IPS-15b (cell line): Measurements from ENCODE around the gene KATNBL1.

Source experiments
- H3K27me3 ChIP-seq: one replicate; pipeline ENCODE4 v1.6.1; 2013; ENCODE audit warnings: low read length; ENCODE audit not compliant: control insufficient read depth, insufficient read depth
- H3K36me3 ChIP-seq: one replicate; pipeline ENCODE4 v1.6.1; 2013; ENCODE audit warnings: low read length; ENCODE audit not compliant: control insufficient read depth, insufficient read depth
- H3K4me1 ChIP-seq: one replicate; pipeline ENCODE4 v1.6.1; 2013; ENCODE audit warnings: mild to moderate bottlenecking, low read length; ENCODE audit not compliant: control insufficient read depth, insufficient read depth
- H3K4me3 ChIP-seq: one replicate; pipeline ENCODE4 v1.5.1; 2013; ENCODE audit warnings: low read depth, low read length
- H3K9ac ChIP-seq: one replicate; pipeline ENCODE4 v1.6.1; 2013; ENCODE audit warnings: low read depth, mild to moderate bottlenecking, low read length
- H3K9me3 ChIP-seq: one replicate; pipeline ENCODE4 v1.6.1; 2013; ENCODE audit warnings: mild to moderate bottlenecking, low read length; ENCODE audit not compliant: control insufficient read depth, insufficient read depth

The KATNBL1 gene

DNA sequence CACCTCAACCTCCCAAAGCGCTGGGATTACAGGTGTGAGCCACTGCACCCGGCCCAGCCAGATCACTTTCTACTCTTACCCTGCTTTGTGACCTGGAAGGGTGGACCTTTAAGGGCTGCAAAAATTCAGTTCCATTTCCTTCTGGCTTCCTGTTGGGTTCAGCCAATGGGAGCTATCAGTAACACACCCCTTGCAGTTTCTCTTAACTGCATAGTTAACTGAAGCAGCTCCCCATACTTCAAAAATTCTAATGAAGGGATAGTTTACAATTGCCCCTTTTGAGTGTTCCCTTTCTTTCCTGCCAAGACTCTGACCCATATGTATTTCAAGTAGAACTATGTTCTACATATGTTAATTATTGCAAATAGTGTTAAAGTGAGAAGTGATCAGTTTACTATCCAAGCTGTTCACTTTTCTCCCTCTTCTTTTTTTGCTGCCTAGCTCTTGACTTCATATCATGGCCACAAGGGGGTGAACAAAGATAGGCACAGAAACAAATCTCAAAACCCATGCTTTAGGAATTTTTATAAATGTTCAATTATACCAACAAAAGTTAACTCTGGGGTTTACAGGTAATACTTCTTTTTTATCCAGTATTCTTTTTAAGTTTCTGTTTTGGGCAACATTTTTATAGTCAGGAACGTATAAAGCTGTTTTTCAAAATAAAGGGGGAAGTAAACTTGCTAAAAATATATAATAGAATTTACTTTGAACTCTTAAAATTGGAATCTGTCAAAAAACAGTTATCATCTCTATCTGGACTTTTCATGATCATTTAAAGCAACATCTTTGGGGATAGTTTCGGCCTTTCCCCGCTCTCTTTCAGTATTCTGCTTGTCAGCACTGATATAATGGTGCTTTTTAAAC, 99.9 kb downstream of the KATNBL1 start:
- Histone ChIP-seq H3K4me1 (no peaks in the 10 kb centered on the region), H3K27me3 (no peaks in the 10 kb centered on the region), H3K4me3 (no peak overlapping the region), H3K9ac (no peak overlapping the region), H3K36me3 (no peaks in the 10 kb centered on the region), H3K9me3 (no peaks in the 10 kb centered on the region)

DNA sequence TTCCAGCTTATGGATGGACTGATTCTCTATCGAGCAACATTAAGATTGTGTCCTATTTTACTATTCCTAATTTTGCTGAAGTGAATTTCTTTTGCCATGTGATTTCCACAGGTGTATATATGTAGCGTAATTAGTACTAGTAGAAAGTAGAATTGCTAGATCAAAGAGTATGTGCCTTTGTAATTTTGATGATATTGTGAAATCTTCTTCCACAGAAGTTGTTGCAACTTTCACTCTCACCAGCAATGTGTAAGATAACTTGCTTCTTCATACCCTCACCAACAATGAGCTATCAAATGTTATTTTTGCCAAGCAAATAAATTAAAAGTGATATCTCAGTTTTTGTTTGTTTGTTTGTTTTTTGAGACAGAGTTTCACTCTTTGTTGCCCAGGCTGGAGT, 102.6 kb downstream of the KATNBL1 start:
- H3K9me3 ChIP-seq, result no peaks in the 10 kb centered on the region
- H3K9ac ChIP-seq, result no peak overlapping the region
- no peaks in the 10 kb centered on the region for H3K4me1 ChIP-seq

DNA sequence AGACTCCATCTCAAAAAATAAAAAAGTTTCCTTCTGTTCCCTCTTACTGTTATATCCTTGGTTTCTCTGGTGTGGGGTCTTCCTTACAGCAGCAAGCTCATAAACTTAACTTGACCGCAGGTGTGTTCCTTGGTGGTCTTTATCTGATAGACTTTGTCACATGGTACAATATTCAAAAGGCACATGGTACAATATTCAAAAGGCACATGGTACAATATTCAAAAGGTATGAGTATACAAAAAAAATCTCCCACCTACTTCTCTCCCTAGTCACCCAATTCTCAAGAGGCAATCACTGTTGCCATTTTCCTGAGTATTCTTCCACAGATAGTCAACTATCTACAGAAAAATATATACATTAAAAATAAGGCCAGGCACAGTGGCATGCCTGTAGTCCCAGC, 103.5 kb downstream of the KATNBL1 start:
- no peaks in the 10 kb centered on the region for H3K27me3 ChIP-seq
- H3K9me3 ChIP-seq, result no peaks in the 10 kb centered on the region
- no peak overlapping the region for H3K9ac ChIP-seq
- H3K36me3 ChIP-seq, result no peaks in the 10 kb centered on the region
- H3K4me3 ChIP-seq, result no peak overlapping the region
- H3K4me1 ChIP-seq, result no peaks in the 10 kb centered on the region

More for the DNA sequence above, 102.6 kb downstream of the KATNBL1 start:
- Histone ChIP-seq H3K4me3 (no peak overlapping the region), H3K36me3 (no peaks in the 10 kb centered on the region), H3K27me3 (no peaks in the 10 kb centered on the region)

DNA sequence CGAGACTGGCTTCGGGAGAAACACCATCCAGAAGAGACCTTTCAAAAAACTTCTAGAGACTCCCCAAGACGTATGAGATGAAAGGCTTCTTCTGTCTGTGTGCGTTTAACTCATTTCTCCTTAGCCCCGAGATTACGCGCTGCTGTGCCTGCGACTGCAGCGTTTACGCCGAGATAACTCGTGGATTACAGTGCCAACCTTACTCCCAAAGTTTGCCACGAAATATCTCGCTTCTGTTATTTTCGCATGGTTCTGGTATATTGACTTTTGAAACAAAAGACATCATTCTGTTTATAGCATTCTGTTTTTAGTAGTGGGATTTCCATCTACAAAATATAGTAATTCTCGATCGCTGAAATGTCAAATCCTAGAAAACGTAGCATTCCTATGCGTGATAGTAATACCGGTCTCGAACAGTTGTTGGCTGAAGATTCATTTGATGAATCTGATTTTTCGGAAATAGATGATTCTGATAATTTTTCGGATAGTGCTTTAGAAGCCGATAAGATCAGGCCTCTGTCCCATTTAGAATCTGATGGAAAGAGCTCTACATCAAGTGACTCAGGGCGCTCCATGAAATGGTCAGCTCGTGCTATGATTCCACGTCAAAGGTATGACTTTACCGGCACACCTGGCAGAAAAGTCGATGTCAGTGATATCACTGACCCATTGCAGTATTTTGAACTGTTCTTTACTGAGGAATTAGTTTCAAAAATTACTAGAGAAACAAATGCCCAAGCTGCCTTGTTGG, 107.5 kb downstream of the KATNBL1 start:
- Histone ChIP-seq H3K9ac (peak overlapping the region; percentile 82), H3K9me3 (no peaks in the 10 kb centered on the region), H3K4me1 (no peaks in the 10 kb centered on the region), H3K36me3 (no peaks in the 10 kb centered on the region), H3K27me3 (no peaks in the 10 kb centered on the region), H3K4me3 (peak overlapping the region; percentile 92)

DNA sequence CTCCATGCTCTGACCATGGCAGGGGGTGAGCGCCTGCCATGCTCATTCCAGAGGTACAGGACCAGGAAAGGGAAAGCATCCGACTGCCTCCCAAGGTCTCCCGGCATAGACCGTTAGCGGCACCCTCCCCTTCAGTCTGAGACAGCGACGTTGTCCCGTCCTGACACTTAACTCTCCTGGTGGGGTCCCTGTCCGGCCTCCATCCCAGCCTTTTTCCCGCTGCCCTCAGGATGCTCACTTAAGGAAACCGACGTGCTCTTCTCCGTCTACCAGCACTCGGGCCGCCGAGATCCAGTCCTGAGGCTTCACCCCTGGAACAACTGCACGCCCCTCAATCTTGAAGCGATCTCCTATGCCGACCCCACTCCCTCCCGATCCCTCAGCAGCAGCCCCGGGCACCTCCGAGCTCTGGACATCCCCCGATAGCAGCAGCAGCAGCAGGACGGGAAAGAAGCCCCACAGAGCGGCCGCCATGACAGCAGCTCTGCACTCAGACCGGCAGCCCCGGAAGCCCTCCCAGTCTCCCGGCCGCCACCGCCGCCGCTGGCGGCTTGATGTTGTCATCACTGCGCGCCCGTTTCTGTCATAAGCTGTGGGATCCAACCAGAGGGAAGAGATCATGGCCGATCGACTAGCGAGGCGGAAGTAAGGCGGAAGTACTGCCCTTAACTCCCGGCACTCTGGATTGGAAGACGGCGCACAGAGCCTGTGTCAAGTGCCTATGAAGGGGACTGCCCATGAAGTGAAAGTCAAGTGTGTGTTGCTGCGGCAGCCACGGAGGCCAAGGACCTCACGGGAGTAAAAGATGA, 108.3 kb downstream of the KATNBL1 start, which contains the start of the genes EMC7 and PGBD4:
Gene EMC7 (minus strand): TSS at position 497 of the 809 bp plus-strand sequence. CDS start 23 bp downstream, at position 474.
Gene PGBD4 (plus strand): TSS at position 718 of the 809 bp plus-strand sequence. CDS start 449 bp downstream, outside the sequence.
- H3K4me1 ChIP-seq, result no peaks in the 10 kb centered on the region
- H3K9ac ChIP-seq, result peak within 1 kb of the TSS; percentile 82
- H3K9me3 ChIP-seq, result no peaks in the 10 kb centered on the region
- H3K27me3 ChIP-seq, result no peaks in the 10 kb centered on the region
- H3K36me3 ChIP-seq, result no peaks in the 10 kb centered on the region
- H3K4me3 ChIP-seq, result peak within 1 kb of the TSS; percentile 92

DNA sequence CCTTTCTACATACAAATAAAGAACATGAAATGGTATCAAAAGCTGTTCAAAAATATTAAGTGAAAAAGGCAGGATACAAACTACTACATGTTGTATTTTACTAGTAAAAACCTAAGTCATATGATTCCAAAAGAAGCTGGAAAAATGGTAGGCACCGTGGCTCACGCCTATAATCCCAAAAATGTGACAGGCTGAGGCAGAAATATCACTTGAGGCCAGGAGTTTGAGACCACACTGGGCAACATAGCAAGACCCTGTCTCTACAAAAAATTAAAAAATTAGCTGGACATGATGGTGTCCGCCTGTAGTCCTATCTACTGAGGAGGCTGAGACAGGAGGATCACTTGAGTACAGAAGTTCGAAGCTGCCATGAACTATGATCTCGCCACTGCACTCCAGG, 110.0 kb downstream of the KATNBL1 start:
- Histone ChIP-seq H3K36me3 (no peaks in the 10 kb centered on the region), H3K9me3 (no peaks in the 10 kb centered on the region), H3K27me3 (no peaks in the 10 kb centered on the region), H3K4me3 (no peak overlapping the region), H3K4me1 (no peaks in the 10 kb centered on the region), H3K9ac (no peak overlapping the region)
